Upper lobe of right lung (tissue), 1 donor: ENCODE results near the gene CACNA1B. TPM values are rescaled to one million over a fixed set of nuclear protein-coding genes. Genes with fewer than 3 reads are reported as not detected.

Experiments
- ATAC-seq: fragments of 200-7000 bp; cut with Tn5 transposase; one replicate; pipeline ENCODE4 v1.9.1; 2020; ENCODE audit warnings: mild to moderate bottlenecking, moderate library complexity
- DNase-seq: peaks from one replicate; pipeline ENCODE4 v3.0.0-alpha.2; 2020
- H3K27ac ChIP-seq: fragments of 200-600 bp; one replicate; pipeline ENCODE4 v1.8.0; 2022
- H3K27me3 ChIP-seq: fragments of 200-600 bp; one replicate; pipeline ENCODE4 v1.8.0; 2022; ENCODE audit warnings: mild to moderate bottlenecking
- H3K36me3 ChIP-seq: fragments of 200-600 bp; one replicate; pipeline ENCODE4 v1.8.0; 2022
- H3K4me1 ChIP-seq: fragments of 200-600 bp; one replicate; pipeline ENCODE4 v1.8.0; 2022
- H3K4me3 ChIP-seq: fragments of 200-600 bp; one replicate; pipeline ENCODE4 v1.8.0; 2022; ENCODE audit warnings: mild to moderate bottlenecking
- H3K9me3 ChIP-seq: fragments of 200-600 bp; one replicate; pipeline ENCODE4 v1.8.0; 2022
- CTCF ChIP-seq: fragments of 200-600 bp; IDR thresholded peaks from one replicate; pipeline ENCODE4 v1.8.0; 2022; ENCODE audit warnings: antibody characterized with exemption
- intact Hi-C: fragments of 100-400 bp; cut with DNase I; formaldehyde crosslinking; loops from one replicate; pipeline ENCODE4 v1.11.0; 2022
- total RNA-seq: library from RNA; stranded (reverse); fragmentation: NEBNext Ultra II Directional; extraction: Animal tissue kit (Norgen Biotek cat#: 25700); gene quantifications from one replicate; pipeline ENCODE4 v1.2.1, GENCODE V29; 2021
- donor health status: DM: no; HTN: yes; CAD: no; lungs with severe emphysema.

The CACNA1B gene
- total RNA-seq, 1 donor from 2014 or later, result 0.29 TPM

GRCh38 chr9:137913771-137914767 lies 36.5 kb downstream of the CACNA1B start:
- H3K27me3 ChIP-seq, result no peaks in the 10 kb centered on the region
- H3K9me3 ChIP-seq, result no peaks in the 10 kb centered on the region

GRCh38 chr9:137916540-137916939 lies 39.0 kb downstream of the CACNA1B start:
- no peak overlapping the region for H3K27ac ChIP-seq
- no peaks in the 10 kb centered on the region for H3K9me3 ChIP-seq
- TF ChIP-seq CTCF, result no peak
- H3K4me1 ChIP-seq, result no peaks in the 10 kb centered on the region
- H3K36me3 ChIP-seq, result no peaks in the 10 kb centered on the region
- intact Hi-C loops, result no loop called here
- DNase-seq (no peak), ATAC-seq (no peak)
- no peaks in the 10 kb centered on the region for H3K27me3 ChIP-seq
- H3K4me3 ChIP-seq, result no peak overlapping the region

More at GRCh38 chr9:137913771-137914767, 36.5 kb downstream of the CACNA1B start:
- no peak for TF ChIP-seq CTCF
- Histone ChIP-seq H3K36me3 (no peaks in the 10 kb centered on the region), H3K4me1 (no peaks in the 10 kb centered on the region), H3K27ac (no peak overlapping the region), H3K4me3 (no peak overlapping the region)
- DNase-seq (no peak), ATAC-seq (no peak)
- intact Hi-C loops, result no loop called here

GRCh38 chr9:137917116-137917515 lies 39.5 kb downstream of the CACNA1B start:
- no peaks in the 10 kb centered on the region for H3K27me3 ChIP-seq
- ATAC-seq (no peak), DNase-seq (no peak)
- H3K4me1 ChIP-seq, result no peaks in the 10 kb centered on the region
- H3K36me3 ChIP-seq, result no peaks in the 10 kb centered on the region
- intact Hi-C loops, result no loop called here
- H3K27ac ChIP-seq, result no peak overlapping the region
- H3K4me3 ChIP-seq, result no peak overlapping the region
- no peaks in the 10 kb centered on the region for H3K9me3 ChIP-seq
- no peak for TF ChIP-seq CTCF

- intact Hi-C loops, result no loop called here
Observed at GRCh38 chr9:137917795-137918194, 40.2 kb downstream of the CACNA1B start.

GRCh38 chr9:137918331-137919094 lies 40.9 kb downstream of the CACNA1B start:
- ATAC-seq (no peak), DNase-seq (no peak)
- no peak overlapping the region for H3K4me3 ChIP-seq
- no peaks in the 10 kb centered on the region for H3K9me3 ChIP-seq
- intact Hi-C loops, result no loop called here
- H3K27me3 ChIP-seq, result no peaks in the 10 kb centered on the region
- TF ChIP-seq CTCF, result no peak
- H3K4me1 ChIP-seq, result no peaks in the 10 kb centered on the region
- H3K27ac ChIP-seq, result no peak overlapping the region
- H3K36me3 ChIP-seq, result no peaks in the 10 kb centered on the region

More at GRCh38 chr9:137917795-137918194, 40.2 kb downstream of the CACNA1B start:
- TF ChIP-seq CTCF, result no peak
- Histone ChIP-seq H3K9me3 (no peaks in the 10 kb centered on the region), H3K36me3 (no peaks in the 10 kb centered on the region), H3K27me3 (no peaks in the 10 kb centered on the region), H3K4me3 (no peak overlapping the region), H3K4me1 (no peaks in the 10 kb centered on the region), H3K27ac (no peak overlapping the region)
- no peak for DNase-seq
- no peak for ATAC-seq
